MM.1S (cell line): ENCODE measurements around the gene ATP10B.

Experiments used
- DNase-seq: peaks from one replicate; pipeline ENCODE4 v3.0.0-alpha.2; 2015
- H2AFZ ChIP-seq: fragments of 300-600 bp; sonication (generic); 2 replicates; pipeline ENCODE4 v1.6.0; 2016; ENCODE audit warnings: antibody characterized with exemption, low read length
- H3F3A ChIP-seq: fragments of 300-600 bp; sonication (generic); 2 replicates; pipeline ENCODE4 v1.6.1; 2016; ENCODE audit warnings: mild to moderate bottlenecking, antibody characterized with exemption, low read length, moderate library complexity, mixed read lengths; ENCODE audit not compliant: insufficient read depth
- H3K27ac ChIP-seq: fragments of 300-600 bp; sonication (generic); 2 replicates; pipeline ENCODE4 v1.5.1; 2016; ENCODE audit warnings: mild to moderate bottlenecking, low read length
- H3K27me3 ChIP-seq: fragments of 300-600 bp; sonication (generic); replicated peaks from 2 replicates; pipeline ENCODE4 v1.6.0; 2016; ENCODE audit warnings: low read length; ENCODE audit not compliant: insufficient read depth
- H3K36me3 ChIP-seq: fragments of 300-600 bp; sonication (generic); replicated peaks from 2 replicates; pipeline ENCODE4 v1.6.1; 2016; ENCODE audit warnings: mild to moderate bottlenecking, low read length, mixed read lengths; ENCODE audit not compliant: insufficient read depth
- H3K4me1 ChIP-seq: fragments of 300-600 bp; sonication (generic); 2 replicates; pipeline ENCODE4 v1.6.1; 2016; ENCODE audit warnings: low read length, mixed read lengths
- H3K4me2 ChIP-seq: fragments of 300-600 bp; sonication (generic); 2 replicates; pipeline ENCODE4 v1.6.0; 2016; ENCODE audit warnings: low read depth, low read length
- H3K4me3 ChIP-seq: fragments of 300-600 bp; sonication (generic); 2 replicates; pipeline ENCODE4 v1.5.1; 2016; ENCODE audit warnings: low read length, mixed read lengths
- H3K79me2 ChIP-seq: fragments of 300-600 bp; sonication (generic); 2 replicates; pipeline ENCODE4 v1.6.1; 2016; ENCODE audit warnings: mixed run types, low read length, mixed read lengths
- H3K9ac ChIP-seq: fragments of 300-600 bp; sonication (generic); 2 replicates; pipeline ENCODE4 v1.6.1; 2016; ENCODE audit warnings: low read length, mixed read lengths
- H3K9me2 ChIP-seq: fragments of 300-600 bp; sonication (generic); replicated peaks from 2 replicates; pipeline ENCODE4 v1.6.1; 2016; ENCODE audit warnings: mild to moderate bottlenecking, low read length, mixed read lengths; ENCODE audit not compliant: insufficient read depth
- H3K9me3 ChIP-seq: fragments of 300-600 bp; sonication (generic); replicated peaks from 2 replicates; pipeline ENCODE4 v1.6.1; 2016; ENCODE audit warnings: mild to moderate bottlenecking, low read length, mixed read lengths; ENCODE audit not compliant: insufficient read depth
- H4K20me1 ChIP-seq: fragments of 300-600 bp; sonication (generic); 2 replicates; pipeline ENCODE4 v1.6.1; 2016; ENCODE audit warnings: mild to moderate bottlenecking, low read length, moderate library complexity, mixed read lengths; ENCODE audit not compliant: insufficient read depth
- CTCF ChIP-seq: fragments of 300-600 bp; sonication (generic); IDR thresholded peaks from 2 replicates; pipeline ENCODE4 v1.5.1; 2016; ENCODE audit warnings: antibody characterized with exemption, low read length, mixed read lengths
- EZH2 ChIP-seq: fragments of 300-600 bp; sonication (generic); optimal IDR thresholded peaks from 2 replicates; pipeline ENCODE3; 2017; ENCODE audit warnings: low read depth, mild to moderate bottlenecking, antibody characterized with exemption, low read length, mixed read lengths
- EZH2phosphoT487 ChIP-seq: fragments of 300-600 bp; sonication (generic); IDR thresholded peaks from 2 replicates; pipeline ENCODE4 v1.6.1; 2018; ENCODE audit warnings: antibody characterized with exemption, low read length

The ATP10B gene

GRCh38 chr5:160702311-160702803 lies 149.7 kb downstream of the ATP10B start:
- no peak for DNase-seq
- Histone ChIP-seq H3K4me2 (no peak overlapping the region), H3K9me3 (no peaks in the 10 kb centered on the region), H4K20me1 (no peaks in the 10 kb centered on the region), H3K27ac (no peak overlapping the region), H3K79me2 (no peaks in the 10 kb centered on the region), H3K36me3 (no peaks in the 10 kb centered on the region), H3K9ac (no peak overlapping the region), H3K4me1 (peaks cover 8% of the 10 kb centered on the region), H3F3A (no peaks in the 10 kb centered on the region), H3K9me2 (no peaks in the 10 kb centered on the region), H3K4me3 (no peak overlapping the region), H2AFZ (no peak overlapping the region), H3K27me3 (no peaks in the 10 kb centered on the region)
- no peak for TF ChIP-seq CTCF
- TF ChIP-seq EZH2phosphoT487: no peak
- no peak for TF ChIP-seq EZH2

GRCh38 chr5:160701403-160701802 lies 150.6 kb downstream of the ATP10B start:
- no peaks in the 10 kb centered on the region for H3F3A ChIP-seq
- H3K9me2 ChIP-seq: no peaks in the 10 kb centered on the region
- H4K20me1 ChIP-seq: no peaks in the 10 kb centered on the region
- no peak for DNase-seq
- H3K4me3 ChIP-seq: no peak overlapping the region
- H3K27ac ChIP-seq: no peak overlapping the region
- no peaks in the 10 kb centered on the region for H3K9me3 ChIP-seq
- H2AFZ ChIP-seq: no peak overlapping the region
- no peaks in the 10 kb centered on the region for H3K79me2 ChIP-seq
- no peak for TF ChIP-seq CTCF
- TF ChIP-seq EZH2phosphoT487: no peak
- TF ChIP-seq EZH2: no peak
- no peaks in the 10 kb centered on the region for H3K27me3 ChIP-seq
- no peaks in the 10 kb centered on the region for H3K36me3 ChIP-seq
- no peak overlapping the region for H3K4me2 ChIP-seq
- no peak overlapping the region for H3K9ac ChIP-seq
- H3K4me1 ChIP-seq: peaks cover 8% of the 10 kb centered on the region

GRCh38 chr5:160699301-160699700 lies 152.7 kb downstream of the ATP10B start:
- Histone ChIP-seq H3K9me2 (no peaks in the 10 kb centered on the region), H3K4me3 (no peak overlapping the region), H4K20me1 (no peaks in the 10 kb centered on the region), H3F3A (no peaks in the 10 kb centered on the region), H3K4me2 (no peak overlapping the region), H3K27me3 (no peaks in the 10 kb centered on the region), H3K9me3 (no peaks in the 10 kb centered on the region), H3K27ac (no peak overlapping the region), H3K9ac (no peak overlapping the region), H3K36me3 (no peaks in the 10 kb centered on the region), H2AFZ (no peak overlapping the region), H3K4me1 (peaks cover 8% of the 10 kb centered on the region), H3K79me2 (no peaks in the 10 kb centered on the region)
- no peak for DNase-seq
- no peak for TF ChIP-seq EZH2

- Histone ChIP-seq H3K9me3 (no peaks in the 10 kb centered on the region), H2AFZ (no peak overlapping the region)
These were observed 154.7 kb downstream of the ATP10B start for GRCh38 chr5:160697281-160697680.

More at GRCh38 chr5:160697281-160697680, 154.7 kb downstream of the ATP10B start:
- no peaks in the 10 kb centered on the region for H3K27me3 ChIP-seq
- no peak overlapping the region for H3K9ac ChIP-seq
- no peaks in the 10 kb centered on the region for H3K9me2 ChIP-seq
- DNase-seq: no peak
- TF ChIP-seq CTCF: no peak
- TF ChIP-seq EZH2phosphoT487: no peak
- TF ChIP-seq EZH2: no peak
- H3F3A ChIP-seq: no peaks in the 10 kb centered on the region
- H3K79me2 ChIP-seq: no peaks in the 10 kb centered on the region
- H3K4me1 ChIP-seq: peaks cover 1% of the 10 kb centered on the region; the same call in 1 of the 2 replicates
- no peak overlapping the region for H3K4me2 ChIP-seq
- H3K36me3 ChIP-seq: no peaks in the 10 kb centered on the region
- H3K27ac ChIP-seq: no peak overlapping the region
- no peak overlapping the region for H3K4me3 ChIP-seq
- no peaks in the 10 kb centered on the region for H4K20me1 ChIP-seq
